ENCODE data around the gene ENTPD2.
"Not testable (repeated sequence)": the region's sequence is repeated elsewhere in the genome, so short reads cannot be mapped to it uniquely, and the experiment has no call there.

ENTPD2 gene

GRCh38 chr9:137014166-137014565, 39.7 kb downstream of the ENTPD2 start:
- DNase-seq, result no peak

- no peak for DNase-seq
These were observed 40.3 kb downstream of the ENTPD2 start for GRCh38 chr9:137013571-137013940.

GRCh38 chr9:137012694-137013570, 40.9 kb downstream of the ENTPD2 start:
- no peak for DNase-seq

GRCh38 chr9:137011907-137012675, 41.8 kb downstream of the ENTPD2 start:
- no peak for DNase-seq

GRCh38 chr9:137011156-137011555, 42.7 kb downstream of the ENTPD2 start:
- DNase-seq, result no peak

GRCh38 chr9:137009938-137010732, 43.7 kb downstream of the ENTPD2 start:
- no peak for DNase-seq

GRCh38 chr9:137009217-137009616, 44.6 kb downstream of the ENTPD2 start:
- no peak for DNase-seq

- no peak for DNase-seq
These were observed 45.5 kb downstream of the ENTPD2 start for GRCh38 chr9:137008312-137008711.

- DNase-seq, result no peak
These were observed 46.0 kb downstream of the ENTPD2 start for GRCh38 chr9:137007816-137008270.

- DNase-seq, result no peak
These were observed 46.6 kb downstream of the ENTPD2 start for GRCh38 chr9:137007108-137007815.

GRCh38 chr9:137006116-137007003, 47.5 kb downstream of the ENTPD2 start:
- DNase-seq, result no peak

GRCh38 chr9:137004285-137004684, 49.6 kb downstream of the ENTPD2 start:
- not testable (repeated sequence) for DNase-seq

- DNase-seq, result no peak
These were observed 51.2 kb downstream of the ENTPD2 start for GRCh38 chr9:137002646-137003041.

GRCh38 chr9:137001857-137002645, 51.8 kb downstream of the ENTPD2 start:
- DNase-seq, result no peak

- DNase-seq, result no peak
These were observed 53.5 kb downstream of the ENTPD2 start for GRCh38 chr9:137000177-137000930.

Data from NCI-H1436 (cell line).